GM12874 (cell line): ENCODE measurements around the gene SMAD7.

Experiments used
- CTCF ChIP-seq: IDR thresholded peaks from 2 replicates; pipeline ENCODE4 v1.5.1; 2011; ENCODE audit warnings: low read depth, mild to moderate bottlenecking, control low read depth, low read length, moderate library complexity; ENCODE audit not compliant: insufficient read depth

The SMAD7 gene

GRCh38 chr18:48923746-48924629 lies 26.8 kb downstream of the SMAD7 start:
- TF ChIP-seq CTCF: no peak

GRCh38 chr18:48922801-48923730 lies 27.7 kb downstream of the SMAD7 start:
- TF ChIP-seq CTCF: no peak

- no peak for TF ChIP-seq CTCF
These were observed 28.5 kb downstream of the SMAD7 start for GRCh38 chr18:48922226-48922800.

- TF ChIP-seq CTCF: no peak
These were observed 29.2 kb downstream of the SMAD7 start for GRCh38 chr18:48921305-48922225.

GRCh38 chr18:48920408-48921038 lies 30.2 kb downstream of the SMAD7 start:
- TF ChIP-seq CTCF: no peak

- no peak for TF ChIP-seq CTCF
These were observed 31.2 kb downstream of the SMAD7 start for GRCh38 chr18:48919547-48919946.
